Activated CD4-positive, alpha-beta T cell treated with anti-CD3 and anti-CD28 coated beads for 24 hours (primary cell): ENCODE measurements around the gene ARHGEF16.

Source experiments
- DNase-seq, 2 donors: peaks; one replicate each; pipeline ENCODE4 v3.0.0-alpha.2; 2020; ENCODE audit warnings: low read depth in 2 of 2

ARHGEF16 gene

GRCh38 chr1:3453891-3454810 is at the start of gene ARHGEF16:
ARHGEF16 (plus strand) TSS chr1:3454665; CDS start chr1:3463085, 8,420 bp downstream.
- no peak for DNase-seq

- no peak for DNase-seq
Observed at GRCh38 chr1:3404801-3405200, 49.7 kb upstream of the ARHGEF16 start.

GRCh38 chr1:3405491-3405890 is 49.0 kb upstream of the ARHGEF16 start:
- no peak for DNase-seq

GRCh38 chr1:3405974-3406867 is 48.2 kb upstream of the ARHGEF16 start:
- no peak for DNase-seq

- no peak for DNase-seq
Observed at GRCh38 chr1:3407021-3407420, 47.4 kb upstream of the ARHGEF16 start.

GRCh38 chr1:3408751-3409266 is 45.7 kb upstream of the ARHGEF16 start:
- DNase-seq = no peak

GRCh38 chr1:3409366-3410141 is 44.9 kb upstream of the ARHGEF16 start:
- DNase-seq = no peak

GRCh38 chr1:3410142-3410925 is 44.1 kb upstream of the ARHGEF16 start:
- no peak for DNase-seq

- no peak for DNase-seq
Observed at GRCh38 chr1:3411806-3412205, 42.7 kb upstream of the ARHGEF16 start.

- DNase-seq = no peak
Observed at GRCh38 chr1:3412376-3412775, 42.1 kb upstream of the ARHGEF16 start.

GRCh38 chr1:3413975-3414710 is 40.3 kb upstream of the ARHGEF16 start:
- no peak for DNase-seq

- no peak for DNase-seq
Observed at GRCh38 chr1:3415260-3416090, 39.0 kb upstream of the ARHGEF16 start.

- no peak for DNase-seq
Observed at GRCh38 chr1:3417082-3417739, 37.3 kb upstream of the ARHGEF16 start.

- no peak for DNase-seq
Observed at GRCh38 chr1:3417934-3418333, 36.5 kb upstream of the ARHGEF16 start.

GRCh38 chr1:3418600-3418999 is 35.9 kb upstream of the ARHGEF16 start:
- DNase-seq = no peak

- DNase-seq = no peak
Observed at GRCh38 chr1:3419415-3420204, 34.9 kb upstream of the ARHGEF16 start.

- no peak for DNase-seq
Observed at GRCh38 chr1:3420218-3420951, 34.1 kb upstream of the ARHGEF16 start.
